Activated CD8-positive, alpha-beta T cell treated with anti-CD3 and anti-CD28 coated beads, Interleukin-2, amount 10 ng/mL, durations not matched to agents 7 days and 5 days (primary cell): Measurements from ENCODE around the gene FAHD1. TPM values are rescaled to one million over a fixed set of nuclear protein-coding genes. Genes with fewer than 3 reads are reported as not detected.

Experiments
- ATAC-seq: fragments of 150-1000 bp; cut with Tn5 transposase; one replicate; pipeline ENCODE4 v1.10.0; 2021; ENCODE audit warnings: moderate library complexity
- CTCF ChIA-PET: fragments of 350-600 bp; sonication (Branson Sonifier 250); formaldehyde crosslinking; loops from one replicate; lab custom pipeline; 2021; ENCODE audit warnings: antibody characterized with exemption; lab: Charles Lee
- POLR2A ChIA-PET: fragments of 350-600 bp; sonication (Branson Sonifier 250); formaldehyde crosslinking; loops from one replicate; lab custom pipeline; 2021; ENCODE audit warnings: antibody characterized with exemption; lab: Charles Lee
- DNase-seq: peaks from one replicate; pipeline ENCODE4 v3.0.0-alpha.2; 2020
- H3K27ac Mint-ChIP-seq: one replicate; pipeline ENCODE4 v1.8.0; 2021; ENCODE audit warnings: mild to moderate bottlenecking, mixed read lengths
- H3K27me3 Mint-ChIP-seq: one replicate; pipeline ENCODE4 v1.8.0; 2021; ENCODE audit warnings: low read depth, mixed read lengths
- H3K36me3 Mint-ChIP-seq: one replicate; pipeline ENCODE4 v1.8.0; 2021; ENCODE audit warnings: low read depth, mixed read lengths
- H3K4me1 Mint-ChIP-seq: one replicate; pipeline ENCODE4 v1.8.0; 2021; ENCODE audit warnings: low read depth, mixed read lengths
- H3K4me3 Mint-ChIP-seq: one replicate; pipeline ENCODE4 v1.8.0; 2021; ENCODE audit warnings: mild to moderate bottlenecking, mixed read lengths
- H3K9me3 Mint-ChIP-seq: one replicate; pipeline ENCODE4 v1.8.0; 2022; ENCODE audit warnings: mixed read lengths; ENCODE audit not compliant: insufficient read depth
- total RNA-seq, 2 experiments: library from RNA; stranded (reverse); gene quantifications; one replicate each; pipeline ENCODE4 v1.2.3, GENCODE V29; 2021

Gene FAHD1
- 10 to 100 TPM; 14.5 to 14.6 TPM for total RNA-seq

GRCh38 chr16:1826691-1827573 is at the start of gene FAHD1, which contains the start of gene HAGH:
FAHD1 (plus strand) TSS chr16:1827206; CDS start chr16:1827239, 33 bp downstream.
HAGH (minus strand) TSS chr16:1826825; CDS start chr16:1826787, 38 bp downstream.
- peaks cover 6% of the 10 kb centered on the region for H3K36me3 Mint-ChIP-seq
- H3K9me3 Mint-ChIP-seq: no peaks in the 10 kb centered on the region
- ATAC-seq (peak; percentile 90), DNase-seq (peak; percentile 91)
- no peaks in the 10 kb centered on the region for H3K27me3 Mint-ChIP-seq
- H3K27ac Mint-ChIP-seq: peak within 1 kb of the TSS; percentile 92
- peaks cover 41% of the 10 kb centered on the region for H3K4me1 Mint-ChIP-seq
- peak within 1 kb of the TSS; percentile 97 for H3K4me3 Mint-ChIP-seq
- ChIA-PET CTCF (interaction anchor here (0.8 to 1.3 kb wide), 5 partner anchors 12 to 177 kb away, joined by 3 to 4 read pairs (median 3); partner anchors contain the start of genes MAPK8IP3 and MSRB1), POLR2A (interaction anchor here (0.8 to 2.5 kb wide), 5 partner anchors 44 to 406 kb away, joined by 3 to 6 read pairs (median 3); partner anchors contain the start of genes MAPK8IP3, NUBP2, RPS2 and SPSB3)

- ChIA-PET POLR2A (no interaction called here), CTCF (no interaction called here)
- no peak for DNase-seq
- H3K9me3 Mint-ChIP-seq: no peaks in the 10 kb centered on the region
- no peak for ATAC-seq
- peaks cover 22% of the 10 kb centered on the region for H3K4me1 Mint-ChIP-seq
- H3K27me3 Mint-ChIP-seq: no peaks in the 10 kb centered on the region
- H3K36me3 Mint-ChIP-seq: peaks cover 5% of the 10 kb centered on the region
- H3K4me3 Mint-ChIP-seq: no peak overlapping the region
- no peak overlapping the region for H3K27ac Mint-ChIP-seq
These were observed 49.4 kb upstream of the FAHD1 start for GRCh38 chr16:1777375-1778199.

- DNase-seq (no peak), ATAC-seq (no peak)
- ChIA-PET CTCF (no interaction called here), POLR2A (no interaction called here)
- Mint-ChIP-seq H3K27me3 (no peaks in the 10 kb centered on the region), H3K27ac (no peak overlapping the region), H3K36me3 (peaks cover 8% of the 10 kb centered on the region), H3K9me3 (no peaks in the 10 kb centered on the region), H3K4me1 (peaks cover 26% of the 10 kb centered on the region), H3K4me3 (no peak overlapping the region)
These were observed 48.5 kb upstream of the FAHD1 start for GRCh38 chr16:1778200-1779179.

- Mint-ChIP-seq H3K27me3 (no peaks in the 10 kb centered on the region), H3K4me3 (no peak overlapping the region), H3K27ac (no peak overlapping the region), H3K4me1 (peaks cover 33% of the 10 kb centered on the region), H3K9me3 (no peaks in the 10 kb centered on the region), H3K36me3 (peaks cover 8% of the 10 kb centered on the region)
- ChIA-PET POLR2A (no interaction called here), CTCF (no interaction called here)
- no peak for ATAC-seq
- DNase-seq: no peak
These were observed 47.7 kb upstream of the FAHD1 start for GRCh38 chr16:1779234-1779701.

- no peak overlapping the region for H3K27ac Mint-ChIP-seq
- peak overlapping the region; percentile 5 for H3K4me3 Mint-ChIP-seq
- no peaks in the 10 kb centered on the region for H3K27me3 Mint-ChIP-seq
- CTCF ChIA-PET: no interaction called here
- POLR2A ChIA-PET: interaction anchor here (0.8 to 1.0 kb wide), 2 partner anchors 8 to 74 kb away, joined by 4 to 6 read pairs; partner anchors contain the start of gene MAPK8IP3
- peaks cover 29% of the 10 kb centered on the region for H3K4me1 Mint-ChIP-seq
- H3K36me3 Mint-ChIP-seq: peaks cover 9% of the 10 kb centered on the region
- no peak for DNase-seq
- ATAC-seq: no peak
- H3K9me3 Mint-ChIP-seq: no peaks in the 10 kb centered on the region
These were observed 47.0 kb upstream of the FAHD1 start for GRCh38 chr16:1779741-1780676.

- no peaks in the 10 kb centered on the region for H3K9me3 Mint-ChIP-seq
- H3K27ac Mint-ChIP-seq: no peak overlapping the region
- ChIA-PET CTCF (no interaction called here), POLR2A (interaction anchor here (0.8 to 4.5 kb wide), 3 partner anchors 9 to 75 kb away, joined by 4 to 39 read pairs (median 6); partner anchors contain the start of genes EME2, MAPK8IP3, MRPS34 and NME3)
- no peaks in the 10 kb centered on the region for H3K27me3 Mint-ChIP-seq
- ATAC-seq: no peak
- no peak overlapping the region for H3K4me3 Mint-ChIP-seq
- no peak for DNase-seq
- H3K4me1 Mint-ChIP-seq: peaks cover 33% of the 10 kb centered on the region
- peaks cover 12% of the 10 kb centered on the region for H3K36me3 Mint-ChIP-seq
These were observed 46.3 kb upstream of the FAHD1 start for GRCh38 chr16:1780677-1781072.

- peak overlapping the region; percentile 88 for H3K27ac Mint-ChIP-seq
- peak overlapping the region; percentile 87 for H3K4me3 Mint-ChIP-seq
- peaks cover 33% of the 10 kb centered on the region for H3K4me1 Mint-ChIP-seq
- POLR2A ChIA-PET: interaction anchor here (0.6 to 4.5 kb wide), 3 partner anchors 9 to 359 kb away, joined by 3 to 39 read pairs (median 3); partner anchors contain the start of genes EME2, MRPS34, NME3 and NTHL1
- no peaks in the 10 kb centered on the region for H3K27me3 Mint-ChIP-seq
- CTCF ChIA-PET: interaction anchor here (2.8 kb wide), 1 partner anchor 8 kb away, joined by 41 read pairs; the partner anchor contains the start of genes EME2, MRPS34 and NME3
- ATAC-seq (no peak), DNase-seq (no peak)
- H3K36me3 Mint-ChIP-seq: peaks cover 13% of the 10 kb centered on the region
- H3K9me3 Mint-ChIP-seq: no peaks in the 10 kb centered on the region
These were observed 45.8 kb upstream of the FAHD1 start for GRCh38 chr16:1781254-1781653.

- peaks cover 11% of the 10 kb centered on the region for H3K36me3 Mint-ChIP-seq
- POLR2A ChIA-PET: interaction anchor here (0.6 to 4.5 kb wide), 7 partner anchors 10 to 360 kb away, joined by 3 to 39 read pairs (median 5); partner anchors contain the start of genes EME2, FAHD1, HAGH and MAPK8IP3
- peak overlapping the region; percentile 92 for H3K4me3 Mint-ChIP-seq
- peak; percentile 3 for ATAC-seq
- no peaks in the 10 kb centered on the region for H3K27me3 Mint-ChIP-seq
- H3K4me1 Mint-ChIP-seq: peaks cover 33% of the 10 kb centered on the region
- peak; percentile 63 for DNase-seq
- CTCF ChIA-PET: interaction anchor here (0.8 to 2.8 kb wide), 8 partner anchors 9 to 473 kb away, joined by 3 to 41 read pairs (median 6); partner anchors contain the start of genes EME2, IFT140, MAPK8IP3 and MRPS34
- peak overlapping the region; percentile 88 for H3K27ac Mint-ChIP-seq
- no peaks in the 10 kb centered on the region for H3K9me3 Mint-ChIP-seq
These were observed 45.1 kb upstream of the FAHD1 start for GRCh38 chr16:1781758-1782407.
